Stimulated activated CD4-positive, alpha-beta T cell treated with anti-CD3 and anti-CD28 coated beads, Interleukin-1b, Interleukin-23, amount 100 ng/mL, for 48 hours (primary cell): ENCODE data around the gene NHLRC3.
A peak's percentile ranks its signal among the peaks of the same experiment; 100 is the strongest.
"Not testable (repeated sequence)": the region's sequence is repeated elsewhere in the genome, so short reads cannot be mapped to it uniquely, and the experiment has no call there.

Source experiments
- DNase-seq: peaks from one replicate; pipeline ENCODE4 v3.0.0-alpha.2; 2020

NHLRC3 gene, protein sequence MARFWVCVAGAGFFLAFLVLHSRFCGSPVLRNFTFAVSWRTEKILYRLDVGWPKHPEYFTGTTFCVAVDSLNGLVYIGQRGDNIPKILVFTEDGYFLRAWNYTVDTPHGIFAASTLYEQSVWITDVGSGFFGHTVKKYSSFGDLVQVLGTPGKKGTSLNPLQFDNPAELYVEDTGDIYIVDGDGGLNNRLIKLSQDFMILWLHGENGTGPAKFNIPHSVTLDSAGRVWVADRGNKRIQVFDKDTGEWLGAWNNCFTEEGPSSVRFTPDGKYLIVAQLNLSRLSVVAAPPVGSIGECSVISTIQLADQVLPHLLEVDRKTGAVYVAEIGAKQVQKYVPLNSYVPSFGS

DNA sequence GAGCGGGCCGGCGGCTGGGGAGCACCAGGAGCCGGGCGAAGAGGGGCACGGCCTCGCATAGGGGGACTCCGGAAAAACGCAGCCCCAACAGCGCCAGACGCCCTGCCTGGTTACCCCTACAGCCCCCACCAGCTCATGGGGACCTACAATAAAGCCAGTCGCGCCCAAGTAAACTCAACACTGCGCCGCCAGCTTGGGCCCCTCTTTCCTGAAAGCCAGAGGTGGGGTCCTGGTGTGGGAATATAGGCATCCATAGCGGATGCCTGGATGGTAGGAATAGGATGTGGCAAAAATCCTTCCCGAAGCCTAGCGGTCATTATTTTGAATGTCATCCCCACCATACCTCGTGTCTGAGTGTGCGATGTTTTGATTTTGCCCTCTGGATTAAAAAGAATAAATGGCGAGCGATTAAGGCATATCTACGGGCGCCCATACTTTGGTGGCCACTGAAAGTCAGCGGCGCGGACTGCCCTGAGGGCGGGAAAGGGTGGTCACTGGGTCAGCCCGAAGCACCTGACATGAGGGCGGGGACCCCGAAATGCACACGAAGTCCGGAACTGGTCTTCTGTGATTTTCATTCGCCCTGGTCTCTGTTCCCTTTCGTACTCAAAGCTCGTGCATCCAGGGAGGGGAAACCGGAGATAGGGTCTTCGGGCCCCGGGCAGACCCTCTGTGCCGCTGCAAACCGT is at the start of gene NHLRC3, which contains the start of gene PROSER1:
Gene NHLRC3, plus strand, starts transcription at position 577 of the 689 bp plus-strand sequence. CDS start 184 bp downstream, outside the sequence.
Gene PROSER1, minus strand, starts transcription at position 210 of the 689 bp plus-strand sequence. CDS start 847 bp downstream, outside the sequence.
- peak; percentile 82 for DNase-seq

DNA sequence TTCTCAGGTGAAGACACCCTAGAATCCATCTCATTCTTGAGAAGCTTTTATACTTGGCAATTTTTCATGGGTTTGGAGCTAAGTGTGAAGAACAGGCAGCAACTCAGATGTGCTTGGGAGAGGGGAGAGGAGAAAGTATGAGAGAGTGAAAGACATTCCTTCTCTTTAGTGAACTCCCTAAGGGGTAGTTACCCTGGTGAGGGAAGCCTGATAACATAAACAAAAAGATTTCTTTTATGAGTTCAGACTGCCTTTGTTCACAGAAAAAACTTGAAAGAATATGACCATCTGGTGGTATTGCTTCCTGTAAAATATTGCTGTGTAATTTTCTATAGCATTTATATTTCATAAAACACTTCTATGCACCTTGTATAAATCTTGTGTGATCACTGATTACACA is 47.6 kb upstream of the NHLRC3 start, which contains the start of gene STOML3:
Gene STOML3, minus strand, starts transcription at position 139 of the 400 bp plus-strand sequence. Its CDS starts 110 bp downstream, at position 29.
- no peak for DNase-seq

DNA sequence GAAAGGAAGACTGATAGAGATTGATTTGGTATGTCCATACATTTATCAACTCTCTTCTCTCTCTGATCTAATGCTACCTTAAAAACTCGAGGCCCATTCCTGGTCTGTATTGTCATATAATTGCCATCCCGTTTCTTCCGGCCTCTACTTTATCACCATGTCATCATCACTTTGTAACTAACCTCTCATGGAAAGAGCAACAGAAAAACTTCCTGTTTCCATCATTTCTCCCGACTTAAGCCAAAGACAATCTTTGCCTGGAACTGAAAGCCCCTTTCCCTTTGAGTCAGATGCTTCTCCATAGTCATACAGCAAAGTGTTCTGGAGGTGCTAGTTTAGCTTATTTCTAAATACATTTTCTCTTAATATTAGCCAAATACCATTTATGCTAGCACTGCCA is 44.9 kb upstream of the NHLRC3 start:
- no peak for DNase-seq

DNA sequence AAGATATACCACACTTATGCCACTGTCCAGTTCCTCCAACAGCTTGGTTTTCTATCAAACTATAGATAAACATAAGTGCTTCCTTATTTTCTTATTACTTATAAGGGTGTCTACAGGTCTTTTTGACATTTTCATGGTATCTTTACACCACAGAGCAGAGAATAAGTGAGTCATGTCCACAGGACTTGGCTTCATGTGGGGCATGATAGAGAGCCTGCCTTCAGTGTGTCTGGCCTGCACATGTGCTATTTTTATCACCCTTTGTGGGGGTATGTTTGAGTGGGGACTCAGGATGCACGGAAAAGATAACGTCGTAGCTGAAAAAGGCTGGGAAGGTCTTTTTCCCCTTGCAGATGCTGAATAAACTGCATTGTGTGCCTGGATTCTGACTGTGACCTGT is 39.5 kb upstream of the NHLRC3 start:
- no peak for DNase-seq

GRCh38 chr13:39006371-39007111 is 31.7 kb upstream of the NHLRC3 start:
- DNase-seq: not testable (repeated sequence)

DNA sequence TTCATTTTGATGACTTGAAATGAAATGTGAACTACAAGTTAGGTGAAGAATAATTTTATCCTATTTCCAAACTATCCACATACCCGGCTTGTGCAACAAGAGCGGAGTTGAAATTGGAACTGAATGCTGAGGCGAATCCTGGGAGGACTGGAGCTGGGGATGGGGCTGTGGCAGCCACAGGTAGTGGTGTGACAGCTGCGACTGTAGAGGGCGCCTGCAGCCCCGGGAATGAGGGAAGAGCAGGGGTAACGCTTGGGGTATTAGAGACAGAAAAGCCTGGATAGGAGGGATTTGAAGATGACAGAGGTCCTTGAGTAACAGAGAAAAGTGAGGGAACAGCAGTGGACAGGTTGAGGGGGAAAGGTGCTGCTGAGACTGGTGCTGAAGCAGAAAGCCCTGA is 25.6 kb upstream of the NHLRC3 start:
- DNase-seq: no peak

- no peak for DNase-seq
Observed at GRCh38 chr13:39013462-39013861, 24.8 kb upstream of the NHLRC3 start.

GRCh38 chr13:39016087-39016486 is 22.2 kb upstream of the NHLRC3 start:
- DNase-seq: no peak

DNA sequence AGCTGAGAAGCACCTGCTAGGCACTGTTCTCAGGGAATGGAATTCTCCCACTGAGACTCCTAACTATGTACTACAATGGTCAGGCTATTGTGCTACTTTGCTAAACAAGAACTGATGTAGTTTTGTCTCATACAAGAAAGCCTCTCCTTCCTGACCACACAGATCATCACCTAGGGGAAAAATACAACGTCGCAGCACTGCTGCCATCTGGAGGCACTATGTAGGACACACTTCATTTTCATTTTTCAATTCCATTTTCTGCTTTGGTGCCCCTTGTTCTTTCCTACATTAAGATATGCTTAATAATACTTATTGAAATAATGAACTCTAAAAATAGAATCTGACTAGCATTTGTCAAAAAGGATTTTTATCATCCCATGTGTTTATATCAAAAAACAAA is 21.5 kb upstream of the NHLRC3 start:
- DNase-seq: peak; percentile 8

GRCh38 chr13:39020853-39021462 is 17.3 kb upstream of the NHLRC3 start:
- no peak for DNase-seq

DNA sequence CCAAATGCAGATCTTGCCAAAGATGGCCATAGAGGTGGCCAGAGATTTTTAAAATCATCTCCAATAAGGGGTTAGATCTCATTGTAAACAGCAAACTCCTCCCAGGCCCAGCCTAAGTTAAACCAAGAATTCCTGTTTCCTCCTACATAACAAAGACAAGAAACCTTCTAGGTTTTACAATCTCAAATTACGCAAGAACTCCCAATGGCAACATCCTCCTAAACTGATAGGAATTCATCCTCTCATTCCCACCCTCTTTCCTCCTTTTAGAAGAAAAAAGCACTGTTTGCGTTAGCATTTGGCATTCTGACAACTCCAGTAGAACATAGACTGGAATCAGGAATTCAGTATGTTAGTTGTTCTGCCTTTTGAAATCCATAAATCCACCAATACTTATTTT is 14.9 kb upstream of the NHLRC3 start:
- DNase-seq: no peak

- DNase-seq: no peak
Observed at GRCh38 chr13:39023761-39024160, 14.5 kb upstream of the NHLRC3 start.

DNA sequence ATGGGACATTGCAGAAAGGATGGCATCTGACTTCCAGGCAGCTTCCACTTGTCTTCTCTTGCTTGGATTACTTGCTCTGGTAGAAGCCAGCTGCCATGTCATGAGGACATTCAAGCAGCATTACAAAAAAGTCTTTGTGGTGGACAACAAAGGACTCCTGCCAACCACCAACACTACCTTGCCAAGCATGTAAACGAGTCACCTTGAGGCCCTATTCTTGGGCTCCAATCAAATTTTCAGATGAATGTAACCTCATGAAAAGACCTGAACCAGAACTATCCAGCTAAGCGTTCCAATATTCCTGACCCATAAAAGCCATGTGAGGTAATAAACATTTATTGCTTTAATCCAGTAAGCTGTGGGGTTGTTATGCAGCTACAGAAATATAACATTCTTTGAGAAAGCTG is 12.8 kb upstream of the NHLRC3 start:
- DNase-seq: no peak

GRCh38 chr13:39032150-39032549 is 6.1 kb upstream of the NHLRC3 start:
- DNase-seq: no peak

- DNase-seq: no peak
Observed at GRCh38 chr13:39034085-39034484, 4.2 kb upstream of the NHLRC3 start.

DNA sequence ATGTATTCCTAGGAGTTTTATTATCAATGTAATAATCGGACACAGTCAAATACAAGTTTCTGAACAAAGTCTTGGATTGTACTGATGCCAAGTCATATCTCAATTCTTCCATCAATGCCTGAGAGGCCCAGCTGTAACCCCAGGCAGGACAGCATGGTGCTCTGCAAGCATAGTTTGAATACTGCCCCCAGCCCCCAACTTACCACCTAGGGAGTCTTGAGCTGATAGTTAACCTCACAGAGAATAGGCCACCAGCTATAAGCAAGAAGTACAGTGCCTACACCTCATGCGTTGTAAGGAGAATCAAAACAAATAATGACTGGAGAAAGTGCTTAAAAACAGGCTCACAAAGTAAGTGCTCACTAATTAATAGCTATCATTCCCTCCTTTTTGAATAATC is 3.1 kb upstream of the NHLRC3 start:
- no peak for DNase-seq

- no peak for DNase-seq
Observed at GRCh38 chr13:39035799-39036198, 2.5 kb upstream of the NHLRC3 start.

- DNase-seq: peak; percentile 27
Observed at GRCh38 chr13:39036212-39036611, 2.0 kb upstream of the NHLRC3 start.

- DNase-seq: no peak
Observed at GRCh38 chr13:39037410-39037879, 811 bp upstream of the NHLRC3 start.

DNA sequence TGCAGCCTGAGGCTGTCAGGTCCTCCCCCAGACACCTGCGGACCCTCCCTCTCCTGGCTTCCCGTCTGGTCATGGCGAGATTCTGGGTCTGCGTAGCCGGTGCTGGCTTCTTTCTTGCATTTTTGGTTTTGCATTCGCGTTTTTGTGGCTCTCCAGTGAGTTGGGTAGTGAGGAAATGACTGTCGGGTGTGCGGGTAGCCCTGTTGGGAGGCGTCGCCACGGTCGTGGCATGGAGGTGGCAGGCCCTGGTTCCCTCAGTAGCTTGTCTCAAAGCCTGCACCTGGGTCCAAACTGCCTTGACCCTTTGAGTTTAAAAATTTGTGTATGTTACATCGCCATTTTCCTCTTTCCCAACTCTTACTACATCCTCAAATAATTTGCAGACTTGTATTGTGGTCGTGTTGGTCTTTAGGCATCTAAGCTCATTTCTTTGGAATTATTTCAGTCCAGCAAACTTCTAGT is 344 bp downstream of the NHLRC3 start:
- DNase-seq: peak; percentile 73

GRCh38 chr13:39039041-39039440 is 785 bp downstream of the NHLRC3 start:
- DNase-seq: no peak

DNA sequence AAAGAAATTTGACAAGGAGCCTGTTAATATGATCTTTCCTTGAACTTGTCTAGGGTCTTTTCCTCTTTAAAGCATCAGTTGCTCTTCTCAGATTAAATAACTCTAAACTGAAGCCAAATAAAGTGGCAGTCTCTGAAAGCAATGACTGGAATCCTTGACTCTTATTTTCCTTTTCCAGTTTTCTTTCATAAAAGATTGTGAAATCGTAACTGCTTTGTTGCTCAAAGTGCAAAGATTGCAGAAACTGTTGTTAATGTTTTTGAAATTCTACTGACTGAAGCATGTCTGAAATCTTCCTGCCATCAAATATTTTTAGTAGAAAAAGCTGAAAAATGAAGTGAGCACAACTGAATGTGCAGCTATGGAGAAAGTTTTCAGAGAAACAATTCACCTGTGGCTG is 1.9 kb downstream of the NHLRC3 start:
- DNase-seq: no peak

GRCh38 chr13:39044536-39044935 is 6.3 kb downstream of the NHLRC3 start:
- DNase-seq: no peak
